Liver (tissue), 9 donors: Measurements from ENCODE around the gene DMP1. TPM values are rescaled to one million over a fixed set of nuclear protein-coding genes. Genes with fewer than 3 reads are reported as not detected.

Experiments
- DNase-seq: peaks from one replicate; pipeline ENCODE4 v3.0.0-alpha.2; 2017; ENCODE audit warnings: low spot score
- H3K27ac ChIP-seq, 2 donors: one replicate each; pipeline ENCODE4 v1.7.0; 2013; ENCODE audit warnings: inconsistent platforms in 2 of 2, low read length in 2 of 2, control low read depth in 1 of 2, low read depth in 1 of 2, mild to moderate bottlenecking in 1 of 2
- H3K27me3 ChIP-seq, 4 donors: one replicate each; pipeline versions ENCODE4 v1.6.1 to v1.7.0; 2013; ENCODE audit warnings: low read length in 3 of 4, inconsistent platforms in 1 of 4, mild to moderate bottlenecking in 1 of 4, moderate library complexity in 1 of 4; ENCODE audit not compliant: control insufficient read depth in 4 of 4, insufficient read depth in 4 of 4
- H3K36me3 ChIP-seq, 4 donors: one replicate each; pipeline versions ENCODE4 v1.6.1 to v1.7.0; 2013; ENCODE audit warnings: low read length in 3 of 4, mild to moderate bottlenecking in 3 of 4, low read depth in 1 of 4, moderate library complexity in 1 of 4; ENCODE audit not compliant: control insufficient read depth in 4 of 4, insufficient read depth in 3 of 4
- H3K4me1 ChIP-seq, 4 donors: one replicate each; pipeline versions ENCODE4 v1.6.1 to v1.7.0; 2013; ENCODE audit warnings: low read length in 3 of 4, mild to moderate bottlenecking in 3 of 4, moderate library complexity in 1 of 4; ENCODE audit not compliant: control insufficient read depth in 4 of 4, insufficient read depth in 4 of 4
- H3K4me3 ChIP-seq, 3 donors: one replicate each; pipeline versions ENCODE4 v1.6.1 to v1.7.0; 2013; ENCODE audit warnings: low read length in 3 of 3, control low read depth in 1 of 3, low read depth in 1 of 3, mild to moderate bottlenecking in 1 of 3
- H3K9ac ChIP-seq, 2 donors: one replicate each; pipeline ENCODE4 v1.7.0; 2013; ENCODE audit warnings: low read length in 2 of 2, mild to moderate bottlenecking in 2 of 2, moderate library complexity in 2 of 2, control low read depth in 1 of 2, low read depth in 1 of 2
- H3K9me3 ChIP-seq, 4 donors: one replicate each; pipeline versions ENCODE4 v1.6.1 to v1.7.0; 2013; ENCODE audit warnings: low read length in 3 of 4; ENCODE audit not compliant: control insufficient read depth in 4 of 4
- EGR1 ChIP-seq, 2 donors: IDR thresholded peaks; 2 replicates each; pipeline ENCODE4 v1.6.1; 2016 to 2018; ENCODE audit warnings: antibody characterized with exemption in 2 of 2, low read depth in 2 of 2
- FOXA1 ChIP-seq: IDR thresholded peaks from 2 replicates; pipeline ENCODE4 v1.6.1; 2016; ENCODE audit warnings: antibody characterized with exemption
- GABPA ChIP-seq, 2 donors: IDR thresholded peaks in 1 of 2; conservative IDR thresholded peaks in 1 of 2; 2 replicates each; pipeline ENCODE4 v1.6.1; 2016; ENCODE audit warnings: antibody characterized with exemption in 2 of 2, mild to moderate bottlenecking in 1 of 2, moderate library complexity in 1 of 2
- HNF4A ChIP-seq, 2 donors: conservative IDR thresholded peaks; 2 replicates each; pipeline ENCODE4 v1.6.1; 2016; ENCODE audit warnings: antibody characterized with exemption in 2 of 2, mild to moderate bottlenecking in 2 of 2
- HNF4G ChIP-seq: IDR thresholded peaks from 2 replicates; pipeline ENCODE4 v1.6.1; 2016; ENCODE audit warnings: antibody characterized with exemption
- JUND ChIP-seq, 2 donors: IDR thresholded peaks; 2 replicates each; pipeline ENCODE4 v1.6.1; 2016; ENCODE audit warnings: antibody characterized with exemption in 2 of 2
- NR2F2 ChIP-seq: IDR thresholded peaks from 2 replicates; pipeline ENCODE4 v1.6.1; 2016; ENCODE audit warnings: antibody characterized with exemption
- RAD21 ChIP-seq, 2 donors: IDR thresholded peaks; 2 replicates each; pipeline ENCODE4 v1.6.1; 2016; ENCODE audit warnings: antibody characterized with exemption in 2 of 2, mild to moderate bottlenecking in 2 of 2
- RXRA ChIP-seq, 2 donors: IDR thresholded peaks; 2 replicates each; pipeline ENCODE4 v1.6.1; 2017 to 2018; ENCODE audit warnings: antibody characterized with exemption in 2 of 2, mild to moderate bottlenecking in 1 of 2
- TAF1 ChIP-seq: conservative IDR thresholded peaks from 2 replicates; pipeline ENCODE4 v1.6.1; 2016; ENCODE audit warnings: antibody characterized with exemption, mild to moderate bottlenecking
- YY1 ChIP-seq: IDR thresholded peaks from 2 replicates; pipeline ENCODE4 v1.6.1; 2016; ENCODE audit warnings: antibody characterized with exemption, mild to moderate bottlenecking
- WGBS: extraction: QIAGEN DNeasy Blood & Tissue Kit; methylation state at CpG from one replicate; pipeline ENCODE4 v1.1.7; 2013; 5-methylcytosine and 5-hydroxymethylcytosine counted together
- polyA plus RNA-seq, 2 donors: library from polyadenylated mRNA; stranded (reverse) in 1 of 2; unstranded in 1 of 2; fragments of 200-250 nt in 1 of 2; fragments of >200 nt in 1 of 2; fragmentation: Nextera tagmentation in 1 of 2; extraction: Ambion mirVana in 1 of 2; gene quantifications; one replicate each; pipeline versions ENCODE4 v1.2.1 to v1.2.3, GENCODE V29; 2013 to 2015
- total RNA-seq, 2 donors: library from RNA; depleted of rRNA; stranded (reverse); fragments of >200 nt; gene quantifications; one replicate each; pipeline ENCODE4 v1.2.3, GENCODE V29; 2014
- TF ChIP-seq, protein P1 (sequence below): IDR thresholded peaks from 2 replicates; pipeline ENCODE4 v1.6.1; 2016; ENCODE audit warnings: antibody characterized with exemption
- TF ChIP-seq, protein P2 (sequence below): fragments of 150-350 bp; IDR thresholded peaks from 2 replicates; pipeline ENCODE4 v1.5.1; 2017; ENCODE audit warnings: improper control_type of control experiment, low read depth, low read length; ENCODE audit not compliant: missing input control
- TF ChIP-seq, protein P3 (sequence below): IDR thresholded peaks from 2 replicates; pipeline ENCODE4 v1.6.1; 2016; ENCODE audit warnings: antibody characterized with exemption
- donor health status: healthy.
- donor health status: healthy.
- donor health status: healthy.
- donor health status: healthy.
- donor health status: healthy.

Gene DMP1
- total and polyA plus RNA-seq, 4 donors: not detected

DNA sequence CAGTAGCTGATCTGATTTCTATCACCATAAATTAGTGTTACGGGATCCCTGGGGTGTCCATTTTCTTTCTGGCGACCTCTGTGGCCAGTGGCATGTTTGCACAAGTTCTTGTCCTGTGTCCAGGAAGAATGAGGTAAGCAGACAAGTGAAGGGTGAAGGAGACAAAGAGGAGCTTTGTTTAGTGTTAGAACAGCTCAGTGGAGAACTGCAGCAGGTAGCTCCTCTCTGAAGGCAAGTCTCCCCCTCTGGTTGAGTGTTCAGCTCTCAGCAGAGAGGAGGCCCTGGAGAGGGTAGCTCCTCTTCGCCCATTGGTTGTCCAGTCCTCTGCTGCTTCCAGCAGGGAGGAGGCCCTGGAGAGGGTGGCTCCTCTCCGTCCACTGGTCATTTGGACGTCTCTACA, 47.2 kb downstream of the DMP1 start (continued):
- TF ChIP-seq RAD21 (IDR thresholded peaks at IDR 0.05): no peak

DNA sequence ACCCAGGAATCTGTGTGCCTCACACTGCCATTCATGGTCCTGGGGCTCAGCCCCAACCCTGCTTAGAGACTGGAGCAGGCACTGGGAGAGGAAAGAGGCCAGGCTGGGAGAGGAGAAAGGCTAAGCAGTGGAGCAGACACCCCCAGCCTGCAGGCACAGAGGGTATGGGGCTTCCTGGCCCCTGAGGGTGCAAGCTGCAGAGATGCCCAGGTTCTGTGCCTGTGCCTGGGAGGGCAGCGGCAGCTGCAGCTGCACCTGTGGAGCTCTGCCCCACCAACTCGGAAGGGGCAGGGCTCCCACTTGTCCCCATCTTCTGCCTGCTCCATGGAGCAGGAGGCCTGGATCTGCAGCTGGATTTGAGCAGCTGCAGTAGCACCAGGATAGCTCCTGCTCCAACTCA, 47.9 kb downstream of the DMP1 start:
- Histone ChIP-seq H3K27me3 (no peaks in the 10 kb centered on the region), H3K9ac (no peak overlapping the region), H3K27ac (no peak overlapping the region), H3K9me3 (peaks cover 0 to 4% (median 2%) of the 10 kb centered on the region in 4 donors), H3K36me3 (no peaks in the 10 kb centered on the region), H3K4me3 (no peak overlapping the region), H3K4me1 (no peaks in the 10 kb centered on the region)
- WGBS: 87% methylated on average over 2 of the region's 2 CpGs
- TF ChIP-seq, protein P1, sequence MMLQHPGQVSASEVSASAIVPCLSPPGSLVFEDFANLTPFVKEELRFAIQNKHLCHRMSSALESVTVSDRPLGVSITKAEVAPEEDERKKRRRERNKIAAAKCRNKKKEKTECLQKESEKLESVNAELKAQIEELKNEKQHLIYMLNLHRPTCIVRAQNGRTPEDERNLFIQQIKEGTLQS: no peak
- TF ChIP-seq RXRA (IDR thresholded peaks at IDR 0.05): no peak
- TF ChIP-seq, protein P2, sequence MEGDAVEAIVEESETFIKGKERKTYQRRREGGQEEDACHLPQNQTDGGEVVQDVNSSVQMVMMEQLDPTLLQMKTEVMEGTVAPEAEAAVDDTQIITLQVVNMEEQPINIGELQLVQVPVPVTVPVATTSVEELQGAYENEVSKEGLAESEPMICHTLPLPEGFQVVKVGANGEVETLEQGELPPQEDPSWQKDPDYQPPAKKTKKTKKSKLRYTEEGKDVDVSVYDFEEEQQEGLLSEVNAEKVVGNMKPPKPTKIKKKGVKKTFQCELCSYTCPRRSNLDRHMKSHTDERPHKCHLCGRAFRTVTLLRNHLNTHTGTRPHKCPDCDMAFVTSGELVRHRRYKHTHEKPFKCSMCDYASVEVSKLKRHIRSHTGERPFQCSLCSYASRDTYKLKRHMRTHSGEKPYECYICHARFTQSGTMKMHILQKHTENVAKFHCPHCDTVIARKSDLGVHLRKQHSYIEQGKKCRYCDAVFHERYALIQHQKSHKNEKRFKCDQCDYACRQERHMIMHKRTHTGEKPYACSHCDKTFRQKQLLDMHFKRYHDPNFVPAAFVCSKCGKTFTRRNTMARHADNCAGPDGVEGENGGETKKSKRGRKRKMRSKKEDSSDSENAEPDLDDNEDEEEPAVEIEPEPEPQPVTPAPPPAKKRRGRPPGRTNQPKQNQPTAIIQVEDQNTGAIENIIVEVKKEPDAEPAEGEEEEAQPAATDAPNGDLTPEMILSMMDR: no peak
- TF ChIP-seq FOXA1: no peak
- no peak for TF ChIP-seq HNF4G
- no peak for TF ChIP-seq JUND (IDR thresholded peaks at IDR 0.05)
- DNase-seq: no peak

DNA sequence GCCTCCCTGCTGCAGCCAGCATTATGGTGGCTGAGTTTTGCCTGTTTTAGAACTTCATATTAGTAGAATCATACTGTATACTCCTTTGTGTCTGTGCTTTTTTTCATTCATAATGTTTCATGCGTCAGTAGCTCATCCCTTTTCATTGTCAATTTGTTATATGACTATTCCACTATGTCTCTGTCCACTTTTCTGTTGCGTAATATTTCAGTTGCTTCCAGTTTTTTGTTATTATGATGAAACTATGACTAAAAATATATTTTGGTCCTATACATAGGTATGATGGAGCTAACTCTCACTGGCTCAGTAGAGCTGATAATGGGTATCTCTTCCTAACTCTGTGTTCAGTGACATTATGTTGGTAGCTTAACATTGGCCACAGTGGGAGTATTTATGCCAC, 48.3 kb downstream of the DMP1 start:
- no peak overlapping the region for H3K27ac ChIP-seq
- TF ChIP-seq JUND (IDR thresholded peaks at IDR 0.05): no peak
- TF ChIP-seq NR2F2: no peak
- TF ChIP-seq RAD21 (IDR thresholded peaks at IDR 0.05): no peak
- TF ChIP-seq RXRA (IDR thresholded peaks at IDR 0.05): no peak
- TF ChIP-seq, protein P1: no peak
- no peak for TF ChIP-seq HNF4G
- no peak for TF ChIP-seq EGR1 (IDR thresholded peaks at IDR 0.05; ENCODE audit: low read depth in 2 of 2)
- no peak for TF ChIP-seq TAF1
- no peak for TF ChIP-seq HNF4A (conservative IDR thresholded peaks at IDR 0.05)
- no peak for TF ChIP-seq YY1
- no peak for TF ChIP-seq FOXA1
- TF ChIP-seq, protein P3, sequence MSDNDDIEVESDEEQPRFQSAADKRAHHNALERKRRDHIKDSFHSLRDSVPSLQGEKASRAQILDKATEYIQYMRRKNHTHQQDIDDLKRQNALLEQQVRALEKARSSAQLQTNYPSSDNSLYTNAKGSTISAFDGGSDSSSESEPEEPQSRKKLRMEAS: no peak
- no peak for TF ChIP-seq GABPA (IDR thresholded peaks at IDR 0.05 in 1 of 2, conservative IDR thresholded peaks at IDR 0.05 in 1 of 2)
- DNase-seq: no peak
- H3K36me3 ChIP-seq: no peaks in the 10 kb centered on the region
- H3K4me3 ChIP-seq: no peak overlapping the region
- no peaks in the 10 kb centered on the region for H3K4me1 ChIP-seq
- WGBS: 92% methylated on average over 2 of the region's 2 CpGs
- no peak overlapping the region for H3K9ac ChIP-seq
- H3K27me3 ChIP-seq: no peaks in the 10 kb centered on the region
- H3K9me3 ChIP-seq: peaks cover 0 to 4% (median 2%) of the 10 kb centered on the region in 4 donors

DNA sequence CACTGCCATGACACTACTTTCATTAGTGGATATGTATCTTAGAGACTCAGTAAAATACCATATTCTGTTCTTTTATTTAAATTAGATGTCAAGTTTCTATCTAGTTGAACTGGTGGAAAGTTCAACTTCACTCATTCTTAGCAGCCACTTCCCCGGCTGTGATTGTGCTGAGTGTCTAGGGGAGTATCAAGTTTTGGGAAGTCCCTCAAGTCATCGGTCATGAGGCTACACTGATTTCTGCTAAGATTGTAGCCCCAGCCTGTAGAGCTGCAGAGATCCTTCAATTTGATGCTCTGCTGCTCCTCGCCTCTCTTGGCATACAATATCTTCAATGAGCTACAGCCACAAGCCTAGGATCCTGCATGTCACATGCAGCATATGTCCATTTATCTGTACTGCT, 53.9 kb downstream of the DMP1 start:
- Histone ChIP-seq H3K4me1 (no peaks in the 10 kb centered on the region), H3K36me3 (no peaks in the 10 kb centered on the region), H3K4me3 (no peak overlapping the region), H3K27ac (no peak overlapping the region), H3K9ac (no peak overlapping the region), H3K9me3 (no peaks in the 10 kb centered on the region), H3K27me3 (no peaks in the 10 kb centered on the region)
- DNase-seq: no peak
- 88% methylated on average over 3 of the region's 3 CpGs for WGBS
- TF ChIP-seq, protein P1: no peak
- TF ChIP-seq, protein P2: no peak
- no peak for TF ChIP-seq HNF4G
- TF ChIP-seq, protein P3: no peak
- no peak for TF ChIP-seq YY1
